HG03571 (cell line): ENCODE data around the gene PRDM8.

Source experiments
- ATAC-seq: cut with Tn5 transposase; IDR thresholded peaks from one replicate; pipeline ENCODE4 v1.9.1; 2021; ENCODE audit not compliant: unreplicated experiment

The PRDM8 gene

DNA sequence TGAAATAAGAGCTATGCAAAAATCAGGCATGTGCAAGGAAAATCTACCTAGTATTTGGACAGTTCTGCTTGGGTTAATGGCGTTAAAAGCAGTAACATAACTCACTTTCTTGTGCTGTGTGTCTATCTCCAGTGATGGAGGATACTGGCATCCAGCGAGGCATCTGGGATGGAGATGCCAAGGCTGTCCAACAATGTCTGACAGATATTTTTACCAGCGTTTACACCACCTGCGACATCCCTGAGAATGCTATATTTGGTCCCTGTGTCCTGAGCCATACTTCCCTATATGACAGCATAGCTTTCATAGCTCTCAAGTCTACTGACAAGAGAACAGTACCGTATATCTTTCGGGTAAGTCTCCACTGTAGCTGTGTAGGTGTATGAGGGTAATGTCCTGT, 2.6 kb downstream of the PRDM8 start:
- no peak for ATAC-seq

DNA sequence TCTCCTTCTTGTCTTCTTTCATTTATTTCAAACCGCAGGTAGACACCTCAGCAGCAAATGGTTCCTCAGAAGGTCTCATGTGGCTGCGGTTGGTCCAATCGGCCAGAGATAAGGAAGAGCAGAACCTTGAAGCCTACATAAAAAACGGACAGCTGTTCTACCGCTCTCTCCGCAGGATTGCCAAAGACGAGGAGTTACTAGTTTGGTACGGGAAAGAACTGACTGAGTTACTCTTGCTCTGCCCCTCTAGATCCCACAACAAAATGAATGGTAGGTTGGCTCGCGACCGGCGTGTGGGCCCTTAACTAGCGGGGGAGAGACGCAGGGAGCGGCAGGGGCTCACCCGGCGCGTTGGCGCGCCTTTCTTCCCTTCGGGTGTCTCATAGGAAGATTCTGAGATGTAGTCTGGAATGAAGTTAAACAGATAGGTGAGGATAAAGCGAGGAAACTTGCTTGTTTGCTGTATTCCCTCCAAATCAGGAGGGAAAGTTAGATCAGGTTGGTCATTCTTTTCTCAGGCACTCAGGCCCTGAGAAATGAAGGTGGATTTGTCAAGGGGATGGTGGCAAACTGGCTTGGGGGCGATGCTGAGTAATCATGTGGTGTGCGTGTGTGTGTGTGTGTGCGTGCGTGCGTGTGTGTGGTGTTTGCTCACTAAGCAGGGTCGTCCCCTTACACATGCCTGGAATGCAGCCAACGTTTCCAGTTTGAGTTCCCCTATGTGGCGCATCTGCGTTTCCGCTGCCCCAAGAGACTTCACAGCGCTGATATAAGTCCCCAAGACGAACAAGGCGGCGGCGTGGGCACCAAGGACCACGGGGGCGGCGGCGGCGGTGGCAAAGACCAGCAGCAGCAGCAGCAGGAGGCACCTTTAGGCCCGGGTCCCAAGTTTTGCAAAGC, 4.2 kb downstream of the PRDM8 start:
- peak; percentile 7 for ATAC-seq

DNA sequence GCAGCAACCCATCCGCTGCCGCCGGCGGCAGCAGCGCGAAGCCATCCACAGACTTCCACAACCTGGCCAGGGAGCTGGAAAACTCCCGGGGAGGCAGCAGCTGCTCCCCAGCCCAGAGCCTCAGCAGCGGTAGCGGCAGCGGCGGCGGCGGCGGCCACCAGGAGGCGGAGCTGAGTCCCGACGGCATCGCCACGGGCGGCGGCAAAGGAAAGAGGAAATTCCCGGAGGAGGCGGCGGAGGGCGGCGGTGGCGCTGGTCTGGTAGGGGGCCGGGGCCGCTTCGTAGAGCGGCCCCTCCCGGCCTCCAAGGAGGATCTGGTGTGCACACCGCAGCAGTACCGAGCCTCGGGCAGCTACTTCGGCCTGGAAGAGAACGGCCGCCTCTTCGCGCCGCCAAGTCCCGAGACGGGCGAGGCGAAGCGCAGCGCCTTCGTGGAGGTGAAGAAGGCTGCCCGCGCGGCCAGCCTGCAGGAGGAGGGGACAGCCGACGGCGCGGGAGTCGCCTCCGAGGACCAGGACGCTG, 4.9 kb downstream of the PRDM8 start:
- ATAC-seq = peak; percentile 67

DNA sequence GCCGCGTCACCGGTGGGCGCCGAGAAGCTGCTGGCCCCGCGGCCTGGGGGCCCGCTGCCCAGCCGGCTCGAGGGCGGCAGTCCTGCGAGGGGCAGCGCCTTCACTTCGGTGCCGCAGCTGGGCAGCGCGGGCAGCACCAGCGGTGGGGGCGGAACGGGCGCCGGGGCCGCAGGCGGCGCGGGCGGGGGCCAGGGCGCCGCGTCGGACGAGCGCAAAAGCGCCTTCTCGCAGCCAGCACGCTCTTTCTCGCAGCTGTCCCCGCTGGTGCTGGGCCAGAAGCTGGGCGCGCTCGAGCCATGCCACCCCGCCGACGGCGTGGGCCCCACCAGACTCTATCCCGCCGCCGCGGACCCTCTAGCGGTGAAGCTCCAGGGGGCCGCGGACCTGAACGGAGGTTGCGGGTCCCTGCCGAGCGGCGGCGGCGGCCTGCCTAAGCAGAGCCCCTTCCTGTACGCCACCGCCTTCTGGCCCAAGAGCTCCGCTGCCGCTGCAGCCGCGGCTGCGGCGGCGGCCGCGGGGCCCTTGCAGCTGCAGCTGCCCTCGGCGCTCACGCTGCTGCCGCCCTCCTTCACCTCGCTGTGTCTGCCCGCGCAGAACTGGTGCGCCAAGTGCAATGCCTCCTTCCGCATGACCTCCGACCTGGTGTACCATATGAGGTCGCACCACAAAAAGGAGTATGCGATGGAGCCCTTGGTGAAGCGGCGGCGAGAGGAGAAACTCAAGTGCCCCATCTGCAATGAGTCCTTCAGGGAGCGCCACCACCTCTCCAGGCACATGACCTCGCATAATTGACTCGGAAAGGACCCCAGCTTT, 5.6 kb downstream of the PRDM8 start:
- peak; percentile 54 for ATAC-seq

DNA sequence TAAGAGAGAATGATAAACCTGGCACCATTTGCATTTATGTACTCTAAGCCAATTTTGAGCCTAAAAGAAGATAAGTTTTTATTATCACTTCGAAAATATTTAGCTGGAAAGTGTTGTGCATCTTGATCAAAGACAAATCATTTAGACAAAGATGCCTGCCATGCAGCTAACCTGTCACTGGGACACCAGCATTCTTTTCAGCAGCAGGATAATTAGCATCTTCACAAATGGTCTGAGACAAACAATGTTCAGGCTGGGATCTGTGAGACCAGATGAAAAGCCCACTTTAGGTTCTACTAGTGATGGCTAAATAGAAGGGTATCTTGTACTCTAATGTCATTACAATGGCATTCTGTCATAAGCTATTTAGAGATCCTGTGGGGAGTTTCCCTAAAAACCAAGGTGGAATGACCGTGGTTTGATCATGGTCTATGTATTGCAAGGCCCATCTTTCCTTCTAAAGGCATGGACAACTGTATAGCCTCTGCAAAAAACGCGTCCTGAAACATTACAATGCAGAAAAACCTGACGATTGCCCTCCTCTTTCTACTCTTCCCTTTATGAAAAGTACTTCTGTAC, 7.2 kb downstream of the PRDM8 start:
- no peak for ATAC-seq

DNA sequence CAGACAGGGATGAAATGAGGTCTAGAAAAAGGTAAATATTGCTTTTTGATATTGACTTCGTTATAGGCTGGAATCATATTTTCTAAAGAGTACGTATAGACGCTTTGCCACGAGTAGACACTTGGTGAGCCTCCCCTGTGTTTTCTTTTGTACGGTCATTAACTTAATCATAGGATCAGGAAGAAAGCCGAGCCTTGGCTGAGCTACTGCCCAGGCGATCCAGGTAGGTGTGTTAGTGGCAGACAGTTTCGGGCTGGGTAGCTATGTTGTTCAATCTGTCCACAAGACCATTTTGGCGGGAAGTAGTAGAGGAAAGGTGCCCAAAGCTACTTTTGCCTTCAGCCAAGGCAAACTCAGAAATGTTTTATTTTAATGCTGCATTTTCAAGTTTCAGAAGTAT, 8.8 kb downstream of the PRDM8 start:
- ATAC-seq = no peak

DNA sequence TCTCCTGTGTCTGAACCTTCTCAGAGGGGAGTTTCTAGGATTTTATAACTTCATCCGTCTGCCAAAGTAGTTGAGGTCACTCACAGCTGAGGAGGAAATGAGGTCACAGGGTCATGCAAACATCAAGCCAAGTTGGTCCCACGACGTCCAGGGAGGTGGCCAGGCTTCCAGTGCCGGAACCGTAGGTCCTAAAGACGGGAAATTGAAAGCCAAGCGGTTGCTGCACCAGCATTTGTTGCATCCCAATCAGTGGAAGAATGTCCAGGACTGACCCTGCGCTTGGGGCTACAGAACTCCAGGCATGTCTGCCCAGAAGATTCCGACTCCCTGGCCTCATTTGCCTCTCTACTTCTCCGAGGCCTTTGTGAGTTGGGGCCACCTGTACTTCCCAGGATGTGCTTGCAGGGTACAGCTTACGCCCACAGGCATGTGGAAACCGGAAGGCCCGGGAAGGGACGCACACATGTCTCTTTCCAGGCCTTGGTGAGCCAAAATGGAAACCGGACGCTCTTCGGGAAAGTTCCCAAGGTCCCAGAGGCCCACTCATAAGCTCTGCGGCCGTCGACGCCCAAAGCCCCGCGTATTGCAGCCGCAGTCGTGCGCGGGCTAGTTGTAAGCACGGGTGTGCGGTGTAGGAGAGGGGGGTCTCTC, 9.3 kb downstream of the PRDM8 start:
- ATAC-seq = no peak

DNA sequence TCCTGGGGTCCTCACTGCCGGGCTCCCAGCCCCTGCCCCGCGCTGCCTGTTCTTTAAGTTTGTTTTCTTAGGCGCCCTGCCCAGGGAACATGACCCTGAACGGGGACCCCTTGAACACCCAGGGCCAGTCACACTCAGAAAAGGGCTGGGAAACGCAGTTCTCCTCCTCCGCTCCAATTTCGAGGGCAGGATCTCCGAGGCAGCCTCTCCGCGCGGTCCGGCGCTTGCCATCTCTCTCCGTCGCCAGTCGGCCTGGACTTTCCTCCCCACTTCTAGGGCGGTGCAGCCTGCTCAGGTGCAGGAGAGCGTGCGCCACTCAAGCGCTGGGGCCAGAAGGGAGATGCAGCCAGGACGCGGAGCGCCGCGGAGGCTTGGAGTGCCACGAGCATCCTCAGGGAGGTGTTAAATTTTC, 9.9 kb downstream of the PRDM8 start:
- ATAC-seq = no peak

DNA sequence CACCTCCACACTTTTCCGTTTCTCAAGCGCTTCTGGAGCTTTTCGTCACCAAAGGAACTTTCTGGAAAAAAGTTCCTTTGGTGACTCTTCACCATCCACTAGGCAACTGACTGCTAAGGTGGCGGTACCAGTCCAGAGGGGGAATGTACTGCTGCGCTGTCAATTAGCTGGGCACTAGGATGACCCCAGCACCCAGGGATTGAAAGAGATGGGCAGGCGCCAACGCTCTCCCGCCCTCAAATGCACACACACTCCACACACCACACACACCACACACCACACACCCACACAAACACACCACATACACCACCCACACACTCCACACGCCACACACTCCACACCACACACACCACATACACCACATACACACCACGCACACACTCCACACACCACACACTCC, 10.4 kb downstream of the PRDM8 start:
- ATAC-seq = no peak

DNA sequence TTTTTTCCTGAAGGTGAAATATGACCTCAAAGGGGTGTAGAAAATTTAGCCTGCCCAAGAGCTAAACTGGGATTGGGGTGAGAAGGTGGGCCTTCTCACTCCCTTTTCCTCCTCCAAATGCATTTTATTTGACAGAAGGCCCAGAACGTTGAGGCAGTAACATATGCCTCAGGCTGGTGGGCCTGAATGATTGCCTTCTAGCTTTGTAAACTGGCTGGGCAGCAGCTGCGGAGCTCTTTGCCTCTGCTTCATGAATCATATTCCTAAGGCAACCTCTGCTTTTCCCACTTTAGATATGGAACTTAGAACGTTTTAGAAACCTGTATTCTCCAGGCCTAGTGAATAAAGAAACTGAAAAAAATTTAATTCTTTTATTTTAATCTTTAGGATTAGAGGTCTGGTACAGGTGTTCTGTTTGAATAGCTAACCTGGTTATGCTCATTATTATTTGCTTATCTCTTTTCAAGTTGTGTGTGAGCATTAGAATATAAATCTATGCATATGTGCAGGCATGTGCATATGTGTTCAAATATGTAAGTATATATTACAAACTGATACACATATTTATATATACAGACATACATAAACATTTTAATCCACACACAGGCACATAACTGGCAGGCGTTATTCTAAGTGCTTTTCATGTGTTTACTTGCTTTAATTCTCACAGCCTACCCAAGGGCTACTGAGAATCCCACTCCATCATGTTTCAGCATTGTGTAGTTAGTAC, 11.5 kb downstream of the PRDM8 start:
- no peak for ATAC-seq

DNA sequence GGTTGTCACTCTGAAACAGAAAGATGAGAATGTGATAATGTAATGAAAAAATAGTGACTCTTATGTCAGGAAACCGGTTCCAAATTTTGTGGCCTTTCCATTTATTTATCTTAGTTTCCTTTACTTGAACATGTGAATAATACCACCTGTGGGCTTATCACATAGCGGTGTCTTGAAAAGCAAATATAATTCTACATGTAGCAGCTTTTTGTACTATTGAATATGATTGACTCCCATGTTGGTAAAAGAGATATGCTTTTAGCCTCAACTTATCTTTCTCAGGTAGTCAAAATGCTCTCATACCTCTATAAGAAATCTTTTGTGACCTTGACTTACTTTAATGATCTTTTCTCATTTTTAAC, 12.0 kb downstream of the PRDM8 start:
- no peak for ATAC-seq

DNA sequence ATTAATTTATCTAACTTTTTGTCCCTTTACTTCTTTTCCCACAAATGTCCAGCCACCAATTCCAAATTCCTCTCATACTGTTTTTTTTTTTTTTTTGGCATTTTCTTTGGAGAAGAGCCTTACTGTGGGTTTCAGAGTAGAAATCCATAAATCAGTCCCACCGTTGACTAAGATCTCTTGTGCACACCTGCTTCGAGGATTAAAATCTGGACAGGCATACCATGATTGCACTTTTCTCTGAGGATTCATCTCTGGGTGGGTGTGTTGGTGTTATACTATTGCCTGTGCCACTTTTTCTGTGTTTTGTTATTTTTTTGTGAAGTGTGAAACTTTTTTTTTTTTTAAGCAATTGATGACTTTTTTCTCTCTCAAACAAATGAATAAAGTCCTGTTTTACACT, 13.2 kb downstream of the PRDM8 start:
- ATAC-seq = no peak

DNA sequence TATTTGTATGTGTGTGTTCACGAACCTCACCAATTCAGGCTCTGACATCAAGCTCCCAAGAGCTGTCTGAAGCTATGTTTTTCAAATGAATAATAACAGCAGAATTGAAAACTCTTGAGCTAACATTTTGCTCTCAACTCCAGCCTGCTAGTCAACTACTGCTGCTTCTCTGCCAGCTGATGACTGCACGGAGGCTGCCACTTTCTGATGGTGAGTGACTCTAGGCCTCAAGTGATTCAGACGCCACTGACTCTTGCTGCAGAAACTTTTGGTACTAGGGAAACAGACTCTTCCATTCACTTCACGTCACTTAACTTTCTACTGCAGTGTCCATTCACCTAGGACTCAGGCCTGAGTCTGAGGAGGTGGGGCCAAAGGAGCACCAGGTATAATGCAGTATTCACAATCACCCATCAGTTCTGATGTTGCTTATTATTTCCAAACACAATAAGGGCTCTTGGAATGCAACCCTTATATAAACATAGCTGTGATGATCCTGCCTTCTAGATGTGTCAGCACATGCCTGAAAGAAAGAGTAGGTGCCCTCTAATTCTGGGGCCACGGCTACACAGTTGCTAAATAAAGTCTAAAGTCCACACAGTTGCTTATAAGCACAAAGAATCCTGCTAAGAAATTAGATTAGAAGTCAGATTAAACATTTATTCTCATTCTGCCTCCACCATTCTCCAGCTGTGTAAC, 16.0 kb downstream of the PRDM8 start:
- no peak for ATAC-seq

DNA sequence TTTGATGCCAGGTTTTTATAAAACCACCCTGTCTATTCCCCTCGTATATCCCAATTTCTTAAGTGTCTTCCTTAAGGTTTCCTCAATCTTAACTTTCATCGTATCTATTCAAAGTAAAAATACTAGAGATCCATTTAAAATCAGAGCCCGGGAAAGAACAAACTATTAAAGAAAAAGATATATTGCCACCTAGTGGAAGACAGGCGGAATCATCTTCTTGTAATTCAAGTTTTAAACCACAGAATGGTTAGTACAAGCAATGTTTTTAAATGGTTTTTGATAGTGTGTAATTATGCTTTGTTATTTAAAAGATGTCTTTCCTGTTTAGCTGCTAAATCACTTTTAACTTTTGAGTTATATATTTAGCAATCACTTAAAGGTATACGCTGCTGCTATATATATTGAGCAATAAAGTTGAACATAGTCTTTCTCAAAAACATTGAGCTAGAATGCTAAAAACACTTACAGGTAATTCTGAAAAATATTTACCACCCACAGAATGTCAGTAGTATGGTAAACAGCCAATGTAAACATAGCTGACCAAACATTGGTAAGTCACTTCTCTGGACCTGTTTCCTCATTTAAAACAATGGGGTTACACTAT, 18.2 kb downstream of the PRDM8 start:
- no peak for ATAC-seq

DNA sequence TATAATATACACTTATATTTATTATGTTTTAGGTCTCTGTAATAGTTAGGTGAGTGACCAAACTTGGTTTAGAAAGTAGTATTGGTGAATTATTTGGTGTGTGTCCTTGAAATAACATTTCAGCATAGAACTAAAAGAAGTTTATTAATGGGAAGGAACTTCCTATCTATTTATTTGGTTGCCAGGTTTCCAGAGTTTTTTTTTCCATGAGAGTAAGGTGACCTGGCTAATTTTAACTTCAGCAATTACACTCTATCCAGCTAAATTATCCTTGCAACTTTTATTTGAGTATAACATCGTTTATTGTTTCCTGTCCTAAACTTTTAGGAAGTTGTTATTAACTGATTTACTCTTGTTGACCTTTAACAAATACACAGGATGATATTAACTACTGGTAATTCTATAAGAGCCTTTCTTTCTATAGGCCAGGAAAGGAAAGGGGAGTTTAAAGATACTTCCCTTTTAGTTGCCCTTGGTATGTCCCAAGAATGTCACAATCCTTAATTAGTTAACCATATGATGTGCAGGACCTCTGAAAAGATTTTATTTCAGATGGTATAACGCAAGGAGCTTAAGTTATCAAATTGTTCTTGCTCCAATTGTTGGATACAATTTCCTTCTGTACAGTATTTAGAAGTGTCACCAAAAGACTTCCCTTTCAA, 18.9 kb downstream of the PRDM8 start:
- no peak for ATAC-seq

DNA sequence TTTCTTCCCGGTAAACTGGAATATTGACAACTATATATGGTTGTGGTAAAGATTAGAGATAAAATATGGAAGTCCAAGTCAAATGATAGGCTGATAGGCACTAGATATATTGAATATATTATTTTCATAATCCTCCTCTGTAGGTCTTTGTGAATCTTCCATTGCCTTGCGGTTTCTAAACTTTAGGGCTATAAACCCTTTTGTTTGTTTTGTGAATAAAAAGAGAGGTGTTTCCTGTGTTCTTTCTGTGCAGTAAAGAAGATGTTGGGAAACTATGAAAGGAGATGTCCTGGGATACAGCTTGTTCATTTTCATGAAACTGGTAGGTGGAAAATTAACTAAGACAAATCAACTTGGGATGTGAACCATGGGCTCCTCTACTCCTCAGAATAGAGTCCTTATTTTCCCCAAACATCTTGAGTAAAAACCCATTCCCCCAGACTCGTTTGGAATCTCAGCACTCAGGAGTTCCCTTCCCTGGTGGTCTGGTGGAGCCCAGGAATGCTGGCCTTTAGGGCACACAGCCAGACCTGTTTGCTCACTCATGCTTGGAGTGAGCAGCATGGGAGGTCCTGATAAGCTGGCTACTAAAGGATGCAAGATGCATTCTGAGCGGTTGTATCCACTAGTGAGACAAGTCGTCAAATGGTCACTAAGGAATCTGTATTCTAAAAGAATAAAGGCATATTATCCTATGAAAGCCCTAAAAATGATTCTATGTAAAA, 22.2 kb downstream of the PRDM8 start:
- no peak for ATAC-seq

DNA sequence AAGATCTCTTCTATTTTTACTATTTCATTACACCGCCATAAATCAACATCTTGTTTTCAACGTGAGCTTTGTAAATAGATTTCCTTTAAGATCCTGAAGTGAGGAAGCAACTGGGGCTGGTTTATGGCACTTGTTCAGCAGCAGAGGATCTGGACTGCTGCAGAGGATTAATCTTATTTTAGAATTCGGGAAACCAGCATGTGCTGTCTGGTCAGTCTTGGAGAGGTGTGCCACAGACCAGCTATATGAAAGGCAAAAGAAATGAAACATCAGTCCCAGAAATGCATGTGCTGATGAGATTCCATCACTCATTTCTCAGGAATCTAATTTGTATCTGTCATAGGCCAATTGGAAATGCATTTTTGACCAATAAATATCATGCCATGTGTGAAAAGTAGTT, 23.4 kb downstream of the PRDM8 start:
- no peak for ATAC-seq

DNA sequence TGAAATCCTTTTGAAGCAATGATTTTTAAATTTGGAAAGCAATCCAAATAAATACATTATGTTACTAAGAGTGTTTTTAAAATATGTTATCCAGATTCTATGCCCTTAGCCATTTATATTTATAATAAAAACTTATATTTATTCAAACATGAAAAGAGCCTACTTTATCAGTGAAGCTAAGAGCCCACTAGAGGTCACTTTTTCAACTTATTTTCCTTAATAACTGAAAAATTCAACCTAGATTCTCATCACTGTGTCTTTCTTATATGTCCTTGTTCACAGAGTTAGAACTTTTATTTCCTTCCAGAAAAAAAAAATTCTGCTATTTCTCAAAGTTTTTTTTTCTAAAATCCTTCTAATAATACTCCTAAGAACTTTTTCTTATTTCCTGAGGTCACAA, 23.9 kb downstream of the PRDM8 start:
- ATAC-seq = no peak
